OCI-LY3 (cell line): ENCODE results near the gene AHNAK2.

Experiments
- CTCF ChIP-seq: fragments of 200-600, 300-600 bp; sonication (generic); IDR thresholded peaks from 2 replicates; pipeline ENCODE4 v1.5.1; 2014; ENCODE audit warnings: antibody characterized with exemption, low read length, low read depth
- EZH2phosphoT487 ChIP-seq: fragments of 200-600 bp; shearing (Covaris generic); IDR thresholded peaks from 2 replicates; pipeline ENCODE4 v1.6.1; 2018; ENCODE audit warnings: antibody characterized with exemption, mixed run types, low read depth

- TF ChIP-seq CTCF (no peak), EZH2phosphoT487 (no peak)
Measured at GRCh38 chr14:105011312-105011990, 33.3 kb upstream of the AHNAK2 start.
